Stimulated activated CD8-positive, alpha-beta memory T cell treated with anti-CD3 and anti-CD28 coated beads, Interleukin-7, amount 100 ng/mL, for 4 hours (primary cell): ENCODE data around the gene EIF2S2.

ENCODE experiments used
- DNase-seq, 2 donors: peaks; one replicate each; pipeline ENCODE4 v3.0.0-alpha.2; 2020; ENCODE audit warnings: low read depth in 2 of 2

Gene EIF2S2

GRCh38 chr20:34088305-34089174 lies 23.5 kb downstream of the EIF2S2 start:
- DNase-seq: no peak

GRCh38 chr20:34085544-34086040 lies 26.5 kb downstream of the EIF2S2 start:
- no peak for DNase-seq

- no peak for DNase-seq
Observed at GRCh38 chr20:34084227-34084923, 27.7 kb downstream of the EIF2S2 start.

GRCh38 chr20:34083781-34084180 lies 28.3 kb downstream of the EIF2S2 start:
- no peak for DNase-seq

GRCh38 chr20:34083137-34083536 lies 28.9 kb downstream of the EIF2S2 start:
- no peak for DNase-seq

GRCh38 chr20:34082232-34082887 lies 29.7 kb downstream of the EIF2S2 start:
- no peak for DNase-seq

DNA sequence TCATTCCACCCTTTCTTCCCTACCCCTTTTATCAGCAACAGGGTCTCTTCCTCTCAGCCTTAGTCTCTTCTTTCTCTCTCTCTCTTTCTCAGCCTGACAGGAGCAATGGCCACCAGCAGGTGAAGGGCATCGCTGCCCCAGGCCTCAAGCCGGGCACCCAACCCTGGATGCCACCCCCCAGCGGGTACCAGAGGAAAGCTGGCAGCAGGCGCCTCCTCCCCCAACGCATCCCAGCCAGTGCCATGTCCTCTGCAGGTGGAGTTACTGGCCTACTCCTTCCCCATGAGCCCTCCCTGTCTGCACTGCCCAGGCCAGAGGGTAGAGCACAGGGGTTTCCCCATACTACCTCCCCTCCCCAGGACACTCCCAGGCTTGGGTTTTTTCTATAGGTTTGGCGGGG lies 32.2 kb downstream of the EIF2S2 start:
- DNase-seq: no peak

GRCh38 chr20:34078540-34078939 lies 33.5 kb downstream of the EIF2S2 start:
- DNase-seq: no peak

GRCh38 chr20:34076952-34077351 lies 35.1 kb downstream of the EIF2S2 start:
- no peak for DNase-seq

GRCh38 chr20:34075647-34076046 lies 36.4 kb downstream of the EIF2S2 start:
- DNase-seq: no peak

- DNase-seq: no peak
Observed at GRCh38 chr20:34074101-34074760, 37.8 kb downstream of the EIF2S2 start.

- no peak for DNase-seq
Observed at GRCh38 chr20:34072778-34073177, 39.3 kb downstream of the EIF2S2 start.

- DNase-seq: no peak
Observed at GRCh38 chr20:34072076-34072475, 40.0 kb downstream of the EIF2S2 start.

DNA sequence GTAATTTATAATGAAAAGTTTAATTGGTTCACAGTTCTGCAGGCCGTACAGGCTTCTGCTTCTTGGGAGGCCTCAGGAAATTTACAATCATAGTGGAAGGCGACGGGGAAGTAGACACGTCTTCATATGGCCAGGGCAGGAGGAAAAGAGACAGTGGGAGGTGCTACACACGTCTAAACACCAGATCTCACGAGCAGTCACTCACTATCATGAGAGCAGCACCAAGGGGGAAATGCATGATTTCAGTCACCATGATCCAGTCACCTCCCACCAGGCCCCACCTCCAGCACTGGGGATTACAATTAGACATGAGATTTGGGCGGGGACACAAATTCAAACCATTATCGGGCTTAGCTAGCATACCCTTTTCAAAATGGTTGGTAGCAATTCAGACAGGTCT lies 41.2 kb downstream of the EIF2S2 start:
- DNase-seq: no peak

DNA sequence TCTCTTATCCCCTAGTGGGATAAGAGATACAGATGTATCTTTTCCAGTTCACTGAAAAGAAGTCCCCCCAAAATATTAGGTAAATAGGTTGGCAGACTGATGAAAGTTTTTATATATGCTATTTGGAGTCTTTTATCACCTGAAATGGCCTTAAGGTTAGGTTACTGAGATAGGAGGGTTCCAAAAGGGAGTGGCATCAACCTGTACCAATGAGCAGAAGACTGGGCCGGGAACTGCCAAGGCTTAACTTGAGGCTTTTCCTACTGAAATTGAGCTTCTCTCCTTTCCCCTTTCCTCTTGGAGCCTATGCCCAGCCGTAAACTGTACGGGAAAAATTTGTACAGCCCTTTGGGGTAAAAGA lies 42.0 kb downstream of the EIF2S2 start:
- no peak for DNase-seq

GRCh38 chr20:34069341-34070078 lies 42.5 kb downstream of the EIF2S2 start:
- DNase-seq: peak; percentile 23 to 28

DNA sequence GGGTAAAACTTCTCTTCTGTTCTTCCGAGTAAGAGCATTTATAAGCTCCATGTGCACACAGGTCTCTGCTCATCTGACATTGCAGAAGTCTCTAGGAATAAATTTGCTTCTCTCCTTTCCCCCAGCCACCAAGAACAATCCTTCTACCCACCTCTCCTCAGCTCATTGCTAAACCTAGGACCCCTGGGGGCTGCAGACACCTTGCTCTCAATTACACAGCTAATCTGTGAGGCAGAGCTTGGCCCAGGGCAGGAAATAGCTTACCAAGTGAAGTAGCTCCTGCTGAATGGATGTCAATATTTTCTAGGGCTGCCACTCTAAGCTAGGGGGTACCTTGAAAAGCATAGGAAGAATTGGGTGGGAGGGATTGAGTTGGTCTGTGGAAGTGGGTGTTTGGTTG lies 44.0 kb downstream of the EIF2S2 start:
- DNase-seq: no peak

DNA sequence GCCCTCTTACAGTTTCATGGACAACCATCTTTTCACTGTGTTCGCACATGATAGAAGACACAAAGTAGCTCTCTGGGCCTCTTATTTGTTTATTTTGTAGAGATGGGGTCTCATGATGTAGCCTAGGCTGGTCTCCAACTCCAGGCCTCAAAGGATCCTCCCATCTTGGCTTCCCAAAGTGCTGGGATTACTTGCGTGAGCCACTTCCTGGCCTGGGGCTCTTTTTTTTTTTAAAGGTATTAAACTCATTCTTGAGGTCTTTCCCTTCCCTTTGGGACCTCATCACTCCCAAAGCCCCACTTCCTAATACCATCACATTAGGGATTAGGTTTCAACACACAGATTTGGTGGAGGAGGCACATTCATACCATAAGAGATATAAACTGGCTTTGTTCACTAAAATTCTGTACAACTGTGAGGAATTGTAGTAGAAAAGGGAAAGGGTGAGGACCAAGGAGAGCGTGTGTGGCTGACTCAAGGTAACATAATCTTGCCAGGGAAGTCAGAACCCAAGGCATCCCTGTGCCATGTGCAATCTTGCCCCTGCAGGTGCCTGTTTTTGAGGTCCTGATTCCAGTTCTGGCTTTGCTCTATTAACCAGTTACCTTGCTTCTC lies 45.5 kb downstream of the EIF2S2 start:
- DNase-seq: no peak

DNA sequence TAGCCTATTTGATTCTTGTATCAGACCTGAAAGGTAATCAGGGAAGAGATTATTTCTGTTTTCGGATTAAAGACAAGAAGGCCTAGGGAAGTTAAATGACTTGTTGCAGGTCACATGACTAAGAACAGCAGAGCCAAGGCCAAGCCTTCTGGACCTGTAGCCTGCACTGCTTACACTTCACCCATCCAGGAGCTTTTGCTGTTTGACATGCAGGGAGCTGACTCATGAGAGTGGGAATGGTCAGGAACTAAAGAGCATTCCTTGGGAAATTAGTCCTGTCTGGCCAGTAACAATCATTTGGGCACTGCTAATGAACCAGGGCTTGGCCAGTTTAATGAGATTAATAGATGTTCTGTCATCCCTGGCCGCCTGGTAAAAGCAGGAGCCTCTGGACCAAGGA lies 46.8 kb downstream of the EIF2S2 start:
- DNase-seq: no peak

DNA sequence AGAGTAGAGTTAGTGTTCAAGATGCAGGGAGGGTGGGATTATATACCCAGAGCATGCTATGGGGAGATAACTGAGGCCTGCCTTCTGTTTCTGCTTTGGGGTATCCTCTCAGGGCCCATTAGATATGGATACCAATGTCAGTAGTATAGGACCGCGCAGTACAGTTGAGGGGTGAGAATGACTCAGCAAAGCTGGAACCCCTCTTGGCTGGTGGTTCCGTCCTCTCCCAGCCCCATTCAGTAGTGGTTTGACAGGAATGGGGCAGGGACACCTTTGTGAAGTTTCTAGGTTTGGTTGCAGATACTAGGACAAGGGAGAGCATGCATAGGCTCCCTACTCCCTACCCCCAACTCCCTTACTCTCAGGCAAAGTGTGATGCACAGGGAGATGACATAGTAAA lies 47.8 kb downstream of the EIF2S2 start:
- no peak for DNase-seq
